CD14-positive monocyte (primary cell): Measurements from ENCODE around the gene NEO1. TPM values are rescaled to one million over a fixed set of nuclear protein-coding genes. Genes with fewer than 3 reads are reported as not detected.

Source experiments
- DNase-seq, 3 donors: peaks; one replicate each; pipeline ENCODE4 v3.0.0-alpha.2; 2011 to 2022
- H2AFZ ChIP-seq: 2 replicates; pipeline ENCODE4 v1.6.0; 2012; ENCODE audit warnings: mild to moderate bottlenecking, low read depth, low read length, inconsistent platforms; ENCODE audit not compliant: insufficient read depth, poor library complexity, severe bottlenecking
- H3K27ac ChIP-seq, 2 donors: 1 replicate in 1 of 2; 2 replicates in 1 of 2; pipeline ENCODE4 v1.5.1; 2012 to 2013; ENCODE audit warnings: low read length in 2 of 2, control low read depth in 1 of 2, inconsistent platforms in 1 of 2, low read depth in 1 of 2, mild to moderate bottlenecking in 1 of 2
- H3K27me3 ChIP-seq, 2 donors: one replicate each; pipeline versions ENCODE4 v1.6.0 to v1.6.1; 2011 to 2013; ENCODE audit warnings: low read length in 2 of 2; ENCODE audit not compliant: control insufficient read depth in 2 of 2, insufficient read depth in 2 of 2
- H3K36me3 ChIP-seq, 2 donors: replicated peaks in 1 of 2; 1 replicate in 1 of 2; 2 replicates in 1 of 2; pipeline versions ENCODE4 v1.5.1 to v1.6.1; 2012 to 2013; ENCODE audit warnings: low read length in 2 of 2, control low read depth in 1 of 2, inconsistent platforms in 1 of 2, mild to moderate bottlenecking in 1 of 2; ENCODE audit not compliant: insufficient read depth in 2 of 2, control insufficient read depth in 1 of 2
- H3K4me1 ChIP-seq, 2 donors: 1 replicate in 1 of 2; 2 replicates in 1 of 2; pipeline versions ENCODE4 v1.5.1 to v1.6.1; 2012 to 2013; ENCODE audit warnings: low read length in 2 of 2, control low read depth in 1 of 2, inconsistent platforms in 1 of 2, mild to moderate bottlenecking in 1 of 2, moderate library complexity in 1 of 2; ENCODE audit not compliant: insufficient read depth in 2 of 2, control insufficient read depth in 1 of 2
- H3K4me2 ChIP-seq: replicated peaks from 2 replicates; pipeline ENCODE3; 2012; ENCODE audit warnings: low read length, moderate library complexity, mild to moderate bottlenecking; ENCODE audit not compliant: poor library complexity, severe bottlenecking; ENCODE audit errors: extremely low read depth
- H3K4me3 ChIP-seq, 3 experiments: fragments of 200-600 bp in 1 of 3; sonication (generic) in 1 of 3; replicated peaks in 1 of 3; 1 replicate in 2 of 3; 2 replicates in 1 of 3; pipeline ENCODE4 v1.5.1; 2011 to 2013; ENCODE audit warnings: low read length in 3 of 3, mild to moderate bottlenecking in 3 of 3, control low read depth in 2 of 3, low read depth in 2 of 3, inconsistent platforms in 1 of 3, moderate library complexity in 1 of 3
- H3K79me2 ChIP-seq: 2 replicates; pipeline ENCODE4 v1.6.0; 2012; ENCODE audit warnings: mild to moderate bottlenecking, control low read depth, inconsistent platforms, low read length, moderate library complexity; ENCODE audit not compliant: insufficient read depth
- H3K9ac ChIP-seq: 2 replicates; pipeline ENCODE4 v1.6.0; 2017; ENCODE audit warnings: low read length, mild to moderate bottlenecking; ENCODE audit not compliant: insufficient read depth, poor library complexity, severe bottlenecking
- H3K9me3 ChIP-seq, 2 donors: replicated peaks in 1 of 2; 1 replicate in 1 of 2; 2 replicates in 1 of 2; pipeline versions ENCODE4 v1.5.1 to v1.6.1; 2012 to 2013; ENCODE audit warnings: low read length in 2 of 2, control low read depth in 1 of 2; ENCODE audit not compliant: control insufficient read depth in 1 of 2, insufficient read depth in 1 of 2
- H4K20me1 ChIP-seq: 2 replicates; pipeline ENCODE4 v1.6.0; 2012; ENCODE audit warnings: mild to moderate bottlenecking, low read length, control low read depth, moderate library complexity; ENCODE audit not compliant: insufficient read depth
- H3K27ac Mint-ChIP-seq, 7 donors: one replicate each; pipeline ENCODE4 v1.8.0; 2020; ENCODE audit warnings: mild to moderate bottlenecking in 7 of 7, mixed read lengths in 7 of 7, moderate library complexity in 6 of 7, inconsistent platforms in 2 of 7
- H3K27me3 Mint-ChIP-seq, 3 donors: one replicate each; pipeline ENCODE4 v1.8.0; 2021 to 2022; ENCODE audit warnings: low read depth in 3 of 3, mild to moderate bottlenecking in 3 of 3, mixed read lengths in 3 of 3, moderate library complexity in 3 of 3, inconsistent platforms in 1 of 3
- H3K36me3 Mint-ChIP-seq, 2 donors: one replicate each; pipeline ENCODE4 v1.8.0; 2020; ENCODE audit warnings: mixed read lengths in 2 of 2, inconsistent platforms in 1 of 2, mild to moderate bottlenecking in 1 of 2
- H3K4me1 Mint-ChIP-seq: one replicate; pipeline ENCODE4 v1.8.0; 2020; ENCODE audit warnings: mild to moderate bottlenecking, mixed read lengths
- H3K4me3 Mint-ChIP-seq, 2 donors: one replicate each; pipeline ENCODE4 v1.8.0; 2020; ENCODE audit warnings: mild to moderate bottlenecking in 2 of 2, mixed read lengths in 2 of 2, moderate library complexity in 1 of 2
- H3K9me3 Mint-ChIP-seq, 7 donors: one replicate each; pipeline ENCODE4 v1.8.0; 2020 to 2022; ENCODE audit warnings: mixed read lengths in 7 of 7, mild to moderate bottlenecking in 6 of 7, moderate library complexity in 6 of 7, inconsistent platforms in 2 of 7
- WGBS: methylation state at CpG from one replicate; pipeline ENCODE4 v1.1.5; 2013; ENCODE audit warnings: missing lambda C conversion rate; ENCODE audit not compliant: insufficient coverage; 5-methylcytosine and 5-hydroxymethylcytosine counted together
- intact Hi-C, 2 donors: fragments of 100-400 bp; cut with micrococcal nuclease; formaldehyde crosslinking; loops; one replicate each; pipeline versions ENCODE4 v1.15.0 to v1.15.1; 2023
- polyA plus RNA-seq, 3 donors: library from polyadenylated mRNA; depleted of rRNA in 1 of 3; unstranded in 2 of 3; stranded (reverse) in 1 of 3; fragments of 300-500 nt in 2 of 3; fragments of >200 nt in 1 of 3; fragmentation: Illumina TruSeq in 2 of 3; gene quantifications; 1 replicate in 2 of 3; 2 replicates in 1 of 3; pipeline ENCODE4 v1.2.3, GENCODE V29; 2012 to 2021
- TF ChIP-seq, protein P1 (sequence below): fragments of 200-600 bp; IDR thresholded peaks from one replicate; pipeline ENCODE4 v1.8.0; 2022; ENCODE audit warnings: antibody characterized with exemption, mild to moderate bottlenecking

NEO1 gene
- polyA plus RNA-seq, 3 donors, result 0.03 to 0.06 TPM; not detected in 1

GRCh38 chr15:73004462-73004861 is 47.8 kb upstream of the NEO1 start:
- intact Hi-C loops, result no loop called here
- H3K4me1 Mint-ChIP-seq, result no peaks in the 10 kb centered on the region
- no peaks in the 10 kb centered on the region for H3K36me3 ChIP-seq
- H3K27me3 ChIP-seq, result peaks cover 1 to 2% of the 10 kb centered on the region in 2 donors
- no peak overlapping the region for H3K27ac ChIP-seq
- TF ChIP-seq, protein P1, sequence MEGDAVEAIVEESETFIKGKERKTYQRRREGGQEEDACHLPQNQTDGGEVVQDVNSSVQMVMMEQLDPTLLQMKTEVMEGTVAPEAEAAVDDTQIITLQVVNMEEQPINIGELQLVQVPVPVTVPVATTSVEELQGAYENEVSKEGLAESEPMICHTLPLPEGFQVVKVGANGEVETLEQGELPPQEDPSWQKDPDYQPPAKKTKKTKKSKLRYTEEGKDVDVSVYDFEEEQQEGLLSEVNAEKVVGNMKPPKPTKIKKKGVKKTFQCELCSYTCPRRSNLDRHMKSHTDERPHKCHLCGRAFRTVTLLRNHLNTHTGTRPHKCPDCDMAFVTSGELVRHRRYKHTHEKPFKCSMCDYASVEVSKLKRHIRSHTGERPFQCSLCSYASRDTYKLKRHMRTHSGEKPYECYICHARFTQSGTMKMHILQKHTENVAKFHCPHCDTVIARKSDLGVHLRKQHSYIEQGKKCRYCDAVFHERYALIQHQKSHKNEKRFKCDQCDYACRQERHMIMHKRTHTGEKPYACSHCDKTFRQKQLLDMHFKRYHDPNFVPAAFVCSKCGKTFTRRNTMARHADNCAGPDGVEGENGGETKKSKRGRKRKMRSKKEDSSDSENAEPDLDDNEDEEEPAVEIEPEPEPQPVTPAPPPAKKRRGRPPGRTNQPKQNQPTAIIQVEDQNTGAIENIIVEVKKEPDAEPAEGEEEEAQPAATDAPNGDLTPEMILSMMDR, result no peak
- peaks cover 11 to 13% (median 13%) of the 10 kb centered on the region in 3 donors for H3K27me3 Mint-ChIP-seq
- 100% methylated on average over 4 of the region's 5 CpGs for WGBS
- no peak overlapping the region for H3K4me3 Mint-ChIP-seq
- no peaks in the 10 kb centered on the region for H3K4me1 ChIP-seq
- no peak overlapping the region for H2AFZ ChIP-seq
- H3K9me3 Mint-ChIP-seq, result peaks cover 0 to 3% (median 0%) of the 10 kb centered on the region in 7 donors
- no peaks in the 10 kb centered on the region for H3K36me3 Mint-ChIP-seq
- DNase-seq, result no peak
- no peaks in the 10 kb centered on the region for H3K9me3 ChIP-seq
- H3K27ac Mint-ChIP-seq, result no peak overlapping the region
- no peak overlapping the region for H3K4me3 ChIP-seq
- H4K20me1 ChIP-seq, result no peaks in the 10 kb centered on the region
- no peak overlapping the region for H3K4me2 ChIP-seq
- no peaks in the 10 kb centered on the region for H3K79me2 ChIP-seq
- no peak overlapping the region for H3K9ac ChIP-seq

DNA sequence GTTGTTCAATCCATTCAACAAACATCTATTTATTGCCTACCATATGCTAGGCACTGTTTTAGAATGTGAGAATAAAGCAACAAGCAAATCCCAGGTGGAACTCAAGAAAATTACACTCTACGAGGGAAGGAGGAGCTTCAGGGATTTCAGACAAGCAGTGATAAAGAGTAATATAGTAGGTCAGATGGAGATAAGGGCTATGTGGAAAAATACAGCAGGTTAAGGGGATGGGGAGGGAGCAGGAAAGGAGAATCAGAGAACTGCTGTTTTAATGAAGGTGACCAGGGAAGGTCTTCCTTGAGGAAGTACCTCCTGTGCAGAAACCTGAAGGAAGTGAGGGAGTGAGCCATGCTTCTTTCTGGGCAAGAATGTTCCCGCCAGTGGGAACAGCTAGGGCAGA is 47.2 kb upstream of the NEO1 start:
- no peak overlapping the region for H3K9ac ChIP-seq
- no peak overlapping the region for H3K27ac Mint-ChIP-seq
- H3K36me3 Mint-ChIP-seq, result no peaks in the 10 kb centered on the region
- H3K36me3 ChIP-seq, result no peaks in the 10 kb centered on the region
- no peak overlapping the region for H2AFZ ChIP-seq
- H3K27ac ChIP-seq, result no peak overlapping the region
- H3K9me3 ChIP-seq, result no peaks in the 10 kb centered on the region
- intact Hi-C loops, result no loop called here
- WGBS, result 88% methylated on average over 2 of the region's 2 CpGs
- H3K4me1 ChIP-seq, result no peaks in the 10 kb centered on the region
- H3K79me2 ChIP-seq, result no peaks in the 10 kb centered on the region
- H4K20me1 ChIP-seq, result no peaks in the 10 kb centered on the region
- H3K4me1 Mint-ChIP-seq, result no peaks in the 10 kb centered on the region
- H3K4me3 ChIP-seq, result no peak overlapping the region
- TF ChIP-seq, protein P1, result no peak
- peaks cover 0 to 3% (median 0%) of the 10 kb centered on the region in 7 donors for H3K9me3 Mint-ChIP-seq
- no peak for DNase-seq
- peaks cover 9 to 13% (median 11%) of the 10 kb centered on the region in 3 donors for H3K27me3 Mint-ChIP-seq
- no peak overlapping the region for H3K4me3 Mint-ChIP-seq
- no peaks in the 10 kb centered on the region for H3K27me3 ChIP-seq
- H3K4me2 ChIP-seq, result no peak overlapping the region
